AG08395 (cell line): ENCODE measurements around the gene MBLAC1.
A peak's percentile ranks its signal among the peaks of the same experiment; 100 is the strongest.

Experiments used
- DNase-seq: peaks from one replicate; pipeline ENCODE4 v3.0.0; 2012; ENCODE audit warnings: mixed read lengths, low spot score

MBLAC1 gene, protein sequence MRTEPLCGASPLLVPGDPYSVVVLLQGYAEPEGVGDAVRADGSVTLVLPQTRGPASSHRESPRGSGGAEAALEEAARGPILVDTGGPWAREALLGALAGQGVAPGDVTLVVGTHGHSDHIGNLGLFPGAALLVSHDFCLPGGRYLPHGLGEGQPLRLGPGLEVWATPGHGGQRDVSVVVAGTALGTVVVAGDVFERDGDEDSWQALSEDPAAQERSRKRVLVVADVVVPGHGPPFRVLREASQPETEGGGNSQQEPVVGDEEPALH

DNA sequence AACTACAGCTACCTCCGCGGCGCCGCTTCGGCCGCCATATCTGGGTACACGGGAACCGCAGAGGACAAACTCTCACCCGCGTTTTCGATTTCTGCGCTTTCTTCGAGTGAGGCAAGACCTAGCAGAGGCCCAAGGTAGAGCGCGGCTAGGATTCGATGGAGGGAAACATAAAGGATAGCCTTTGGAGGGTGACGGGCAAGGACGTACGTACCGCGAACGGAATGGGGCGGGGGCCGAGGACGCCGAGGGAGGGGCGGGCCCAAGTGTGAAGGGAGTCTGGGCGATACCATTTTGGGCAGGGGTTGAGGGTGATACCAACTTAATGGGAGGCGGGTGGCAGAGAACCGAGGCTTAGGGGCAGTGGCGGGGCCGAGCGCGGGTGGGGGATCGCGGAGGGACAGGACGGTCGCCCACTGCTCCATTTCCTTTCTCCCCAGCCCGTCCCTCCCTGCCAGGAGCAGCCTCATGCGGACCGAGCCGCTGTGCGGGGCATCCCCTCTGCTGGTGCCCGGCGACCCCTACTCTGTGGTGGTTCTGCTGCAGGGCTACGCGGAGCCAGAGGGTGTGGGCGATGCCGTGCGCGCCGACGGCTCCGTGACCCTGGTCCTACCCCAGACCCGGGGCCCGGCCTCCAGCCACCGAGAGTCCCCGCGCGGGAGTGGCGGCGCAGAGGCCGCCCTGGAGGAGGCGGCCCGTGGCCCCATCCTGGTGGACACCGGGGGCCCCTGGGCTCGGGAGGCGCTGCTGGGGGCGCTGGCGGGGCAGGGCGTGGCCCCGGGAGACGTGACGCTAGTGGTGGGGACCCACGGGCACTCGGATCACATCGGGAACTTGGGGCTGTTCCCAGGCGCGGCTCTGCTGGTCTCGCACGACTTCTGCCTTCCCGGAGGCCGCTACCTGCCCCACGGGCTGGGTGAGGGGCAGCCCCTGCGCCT, at the start of gene MBLAC1:
TSS of gene MBLAC1 (plus strand) at position 37 of the 935 bp plus-strand sequence. CDS start at position 466, 429 bp downstream.
- DNase-seq = peak; percentile 95

DNA sequence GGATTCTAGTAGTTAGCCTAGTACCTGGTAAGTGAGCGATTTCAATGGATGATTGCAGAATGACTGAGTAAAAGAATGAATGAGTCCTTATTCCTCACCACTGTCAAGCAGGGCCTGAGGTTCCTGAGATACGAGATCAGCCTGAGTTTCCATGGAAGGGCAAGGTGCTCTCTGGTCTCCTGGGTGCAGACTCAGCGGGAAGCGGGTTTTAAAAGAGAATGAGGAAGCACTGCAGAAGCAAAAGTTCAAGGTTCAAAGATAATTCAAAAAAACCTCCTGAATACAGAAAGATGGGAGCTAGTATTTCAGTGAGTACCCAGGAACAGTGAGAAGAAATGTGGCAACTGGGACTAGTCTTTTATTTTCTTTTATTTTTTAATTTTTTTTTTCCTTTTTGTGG, 49.6 kb upstream of the MBLAC1 start:
- no peak for DNase-seq

DNA sequence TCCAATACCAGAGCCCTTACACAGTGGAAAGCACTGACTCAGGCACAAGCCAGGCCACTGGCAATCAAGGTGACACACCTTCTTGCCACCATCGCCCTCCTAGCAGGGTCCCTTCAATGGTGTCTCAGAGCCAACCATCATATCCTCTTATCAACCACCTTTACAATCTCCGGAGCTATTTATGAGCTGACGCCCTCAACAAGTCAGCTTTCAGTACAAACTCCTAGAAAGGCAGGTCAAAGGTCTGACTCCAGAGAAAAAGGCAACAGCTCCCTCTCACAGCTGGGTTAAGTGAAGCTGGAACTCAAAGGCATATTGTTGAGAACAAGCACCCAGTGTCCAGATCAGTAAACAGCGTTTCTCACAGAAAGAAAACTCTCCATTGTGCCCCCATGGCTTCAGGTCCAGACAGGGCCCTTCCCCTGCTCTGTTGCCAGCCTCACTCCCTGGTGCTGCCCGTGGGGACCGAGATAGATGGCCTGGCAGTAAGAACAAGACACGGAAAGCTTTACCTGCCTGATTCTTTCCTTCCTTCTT, 47.7 kb upstream of the MBLAC1 start:
- DNase-seq = no peak

DNA sequence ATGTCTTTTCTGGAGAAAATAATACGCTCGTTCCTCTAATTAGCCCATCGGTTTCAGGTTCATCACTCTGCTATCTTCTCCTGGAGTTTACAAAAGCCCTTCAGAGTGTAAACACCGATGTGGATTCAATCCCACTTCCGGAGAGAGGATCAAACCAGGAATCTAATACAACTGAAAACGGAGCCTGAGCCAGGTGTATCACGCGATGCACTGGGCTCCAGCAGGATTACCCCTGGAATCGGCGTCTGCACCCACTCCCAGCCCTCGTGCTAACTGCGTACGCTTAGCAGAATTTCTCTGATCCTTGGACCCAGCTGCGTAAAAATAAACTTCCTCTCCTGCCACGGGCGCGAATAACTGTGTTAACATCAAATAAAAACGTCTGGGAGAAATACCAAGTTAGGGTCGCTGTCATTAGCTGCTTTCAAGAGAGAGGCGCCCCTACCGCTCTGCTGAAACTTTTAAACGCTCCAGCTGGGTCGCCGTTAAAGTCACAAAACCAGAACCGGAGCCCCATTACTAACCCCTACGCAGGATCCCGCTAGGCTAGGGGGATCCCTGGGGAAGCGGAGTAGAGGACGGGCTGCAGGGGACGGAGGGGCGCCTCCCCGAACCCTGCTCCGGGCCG, 45.7 kb upstream of the MBLAC1 start:
- no peak for DNase-seq

DNA sequence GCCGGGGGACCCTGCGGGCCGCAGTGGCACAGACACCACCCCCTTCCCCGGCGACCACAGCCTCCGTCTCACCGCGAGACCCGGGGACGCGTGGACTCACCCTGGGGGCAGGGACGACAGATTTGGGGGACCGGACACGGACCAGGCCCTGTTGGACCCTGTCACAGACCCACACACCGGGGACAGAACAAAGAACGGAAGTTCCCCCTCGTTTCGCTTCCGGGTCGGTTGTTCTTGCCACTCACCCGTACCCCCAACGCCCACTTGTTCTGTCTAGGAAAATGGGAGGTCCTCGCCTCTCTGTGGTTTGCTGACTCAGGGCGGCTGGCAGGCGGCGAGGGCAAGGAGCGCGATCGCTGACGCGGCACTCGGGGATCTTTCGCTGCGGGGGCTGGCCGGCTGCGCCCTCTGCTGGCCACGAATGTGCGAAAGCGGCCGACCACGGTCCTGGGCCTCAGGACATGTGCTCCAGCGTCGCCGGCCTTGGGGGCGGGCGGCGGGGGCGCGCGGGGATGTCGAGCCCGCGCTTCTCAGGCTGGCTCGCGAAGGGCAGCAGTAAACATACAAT, 45.1 kb upstream of the MBLAC1 start, which contains the start of gene ZNF3:
TSS of gene ZNF3 (minus strand) at position 189 of the 568 bp plus-strand sequence. CDS start 4,366 bp downstream, outside the sequence.
- peak; percentile 97 for DNase-seq

DNA sequence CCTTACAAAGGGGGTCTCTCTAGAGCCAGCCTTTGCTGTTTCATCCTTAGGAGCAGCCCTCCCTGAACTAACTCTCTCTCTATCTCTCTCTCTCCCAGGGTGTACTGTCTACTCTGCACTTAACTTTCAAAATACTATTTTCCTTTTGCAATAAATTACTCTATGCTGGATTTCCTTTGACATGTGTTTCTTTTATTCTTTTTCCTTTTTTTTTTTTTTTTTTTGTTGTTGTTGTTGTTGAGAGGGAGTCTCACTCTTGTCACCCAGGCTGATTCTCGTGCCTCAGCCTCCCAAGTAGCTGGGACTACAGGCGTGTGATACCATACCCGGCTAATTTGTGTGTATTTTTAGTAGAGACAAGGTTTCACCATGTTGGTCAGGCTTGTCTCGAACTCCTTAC, 43.8 kb upstream of the MBLAC1 start:
- DNase-seq = no peak

DNA sequence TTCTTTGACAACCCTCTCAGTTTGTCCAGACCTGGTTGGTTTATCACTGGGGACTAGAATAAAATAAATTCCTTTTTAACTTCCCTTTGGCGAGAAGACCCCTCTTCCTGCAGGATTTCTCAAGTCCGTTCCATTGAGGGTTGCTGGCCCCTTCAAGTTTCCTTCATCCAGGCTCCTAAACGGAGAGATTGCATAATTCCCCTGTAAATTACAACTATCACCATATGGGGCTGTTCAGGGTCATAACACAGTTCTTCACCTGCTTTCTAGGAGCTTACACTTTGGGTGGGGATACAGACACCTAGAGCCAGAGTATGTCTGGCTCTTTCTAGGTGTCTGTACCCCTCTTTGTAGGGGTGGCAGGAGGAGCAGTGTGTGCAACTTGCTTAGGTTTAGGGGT, 41.3 kb upstream of the MBLAC1 start:
- no peak for DNase-seq

DNA sequence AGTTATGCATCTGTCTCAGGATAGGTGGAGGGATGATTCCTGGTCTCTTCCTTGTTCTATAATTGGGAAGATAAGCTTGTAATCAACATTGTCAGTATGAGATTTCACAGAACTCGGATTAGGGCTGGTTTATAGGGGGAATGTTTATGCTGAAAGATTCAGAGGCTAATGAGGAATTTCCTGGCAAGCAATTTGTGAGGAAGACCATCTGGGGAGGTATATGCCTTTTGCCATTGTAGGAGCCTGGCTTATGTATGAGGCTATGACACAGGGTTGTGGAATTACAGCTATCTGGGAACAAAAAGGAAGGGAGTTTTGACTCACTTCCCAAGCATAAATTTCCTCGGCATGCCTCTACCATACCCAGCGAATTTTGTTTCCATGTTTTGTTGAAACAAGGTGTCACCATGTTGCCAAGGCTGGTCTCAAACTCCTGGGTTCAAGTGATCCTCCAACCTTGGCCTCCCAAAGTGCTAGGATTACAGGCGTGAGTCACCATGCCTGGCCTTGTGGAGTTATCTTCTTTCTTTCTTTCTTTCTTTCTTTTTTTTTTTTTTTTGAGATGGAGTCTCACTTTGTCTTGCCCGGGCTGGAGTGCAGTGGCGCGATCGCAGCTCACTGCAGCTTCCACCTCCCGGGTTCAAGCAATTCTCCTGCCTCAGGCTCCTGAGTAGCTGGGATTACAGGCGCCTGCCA, 39.6 kb upstream of the MBLAC1 start:
- DNase-seq = peak; percentile 88

DNA sequence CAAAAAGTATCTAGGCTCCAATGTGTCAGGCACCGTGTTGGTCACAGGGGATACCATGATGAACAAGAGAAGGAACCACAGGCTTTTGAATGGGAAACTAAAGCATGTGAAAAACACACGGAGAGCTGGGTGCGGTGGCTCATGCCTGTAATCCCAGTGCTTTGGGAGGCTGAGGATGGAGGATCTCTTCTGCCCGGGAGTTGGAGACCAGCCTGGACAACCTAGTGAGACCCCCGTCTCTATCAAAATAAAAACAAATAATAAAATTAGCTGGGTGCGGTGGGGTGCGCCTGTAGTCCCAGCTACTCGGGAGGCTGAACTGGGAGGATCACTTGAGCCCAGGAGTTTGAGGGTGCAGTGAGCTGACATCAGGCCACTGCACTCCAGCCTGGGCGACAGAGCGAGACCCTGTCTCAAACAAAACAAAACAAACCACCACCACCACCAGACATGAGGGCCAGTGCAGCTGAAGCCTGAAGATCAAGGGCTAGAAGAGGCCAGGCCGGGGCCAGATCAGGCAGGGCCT, 38.6 kb upstream of the MBLAC1 start:
- DNase-seq = no peak

DNA sequence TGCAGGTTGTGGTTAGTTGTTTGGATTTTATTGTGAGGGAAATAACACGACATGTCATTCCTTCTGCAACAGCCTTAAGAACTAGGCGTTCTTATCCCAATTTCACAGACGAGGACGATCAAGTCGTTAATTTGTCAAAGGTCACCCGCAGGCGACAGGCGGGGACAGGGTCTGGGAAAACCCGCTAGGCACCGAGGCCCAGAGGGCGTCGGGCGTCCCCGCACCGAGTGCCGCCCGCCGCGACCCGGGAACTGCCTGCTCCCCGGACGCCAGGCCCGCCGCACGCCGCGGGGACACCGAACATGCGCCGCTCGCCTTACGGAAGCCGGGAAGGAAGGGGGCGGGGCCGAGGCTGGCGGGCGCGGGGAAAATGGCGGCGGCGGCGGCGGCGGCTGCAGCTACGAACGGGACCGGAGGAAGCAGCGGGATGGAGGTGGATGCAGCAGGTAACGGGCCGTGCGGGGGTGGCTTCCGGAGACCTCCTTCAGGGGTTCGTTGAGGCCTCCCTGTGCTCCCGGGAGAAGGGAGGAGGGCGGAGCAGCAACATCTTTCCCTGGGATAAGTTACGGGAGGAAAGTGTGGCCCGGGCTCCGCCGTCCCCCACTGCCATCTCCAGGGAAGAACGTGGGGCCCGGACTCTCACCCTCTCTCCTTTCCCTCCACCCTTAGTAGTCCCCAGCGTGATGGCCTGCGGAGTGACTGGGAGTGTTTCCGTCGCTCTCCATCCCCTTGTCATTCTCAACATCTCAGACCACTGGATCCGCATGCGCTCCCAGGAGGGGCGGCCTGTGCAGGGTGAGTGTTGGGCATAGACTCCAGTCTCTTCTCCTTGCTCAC, 37.9 kb upstream of the MBLAC1 start, which contains the start of gene COPS6:
TSS of gene COPS6 (plus strand) at position 349 of the 837 bp plus-strand sequence. CDS start at position 371, 22 bp downstream.
- DNase-seq = peak; percentile 82

DNA sequence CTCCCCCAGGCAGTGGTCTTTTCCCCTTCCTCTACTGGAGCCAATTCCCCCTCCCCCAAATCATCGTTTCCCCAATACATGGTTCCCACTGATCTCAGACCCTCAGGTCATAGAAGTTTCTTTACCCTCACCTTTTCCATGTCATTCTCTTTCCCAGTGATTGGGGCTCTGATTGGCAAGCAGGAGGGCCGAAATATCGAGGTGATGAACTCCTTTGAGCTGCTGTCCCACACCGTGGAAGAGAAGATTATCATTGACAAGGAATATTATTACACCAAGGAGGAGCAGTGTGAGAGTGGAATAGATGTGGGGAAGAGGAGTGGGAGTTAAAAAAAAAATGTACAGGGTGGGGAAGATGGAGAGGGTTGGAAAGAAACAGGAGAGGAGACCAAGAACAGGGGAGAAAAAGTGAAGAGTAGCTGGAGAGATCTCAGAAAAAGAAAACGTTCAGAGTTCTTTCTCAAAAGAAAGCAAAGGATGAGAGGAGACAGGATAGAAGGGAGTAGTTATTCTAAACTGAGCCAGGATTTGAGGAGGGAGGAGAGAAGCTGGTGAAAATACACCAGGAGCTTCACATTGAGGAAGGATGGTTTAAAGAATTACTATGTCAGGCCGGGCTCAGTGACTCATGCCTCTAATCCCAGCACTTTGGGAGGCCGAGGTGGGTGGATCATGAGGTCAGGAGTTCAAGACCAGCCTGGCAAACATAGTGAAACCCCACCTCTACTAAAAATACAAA, 37.1 kb upstream of the MBLAC1 start:
- no peak for DNase-seq

DNA sequence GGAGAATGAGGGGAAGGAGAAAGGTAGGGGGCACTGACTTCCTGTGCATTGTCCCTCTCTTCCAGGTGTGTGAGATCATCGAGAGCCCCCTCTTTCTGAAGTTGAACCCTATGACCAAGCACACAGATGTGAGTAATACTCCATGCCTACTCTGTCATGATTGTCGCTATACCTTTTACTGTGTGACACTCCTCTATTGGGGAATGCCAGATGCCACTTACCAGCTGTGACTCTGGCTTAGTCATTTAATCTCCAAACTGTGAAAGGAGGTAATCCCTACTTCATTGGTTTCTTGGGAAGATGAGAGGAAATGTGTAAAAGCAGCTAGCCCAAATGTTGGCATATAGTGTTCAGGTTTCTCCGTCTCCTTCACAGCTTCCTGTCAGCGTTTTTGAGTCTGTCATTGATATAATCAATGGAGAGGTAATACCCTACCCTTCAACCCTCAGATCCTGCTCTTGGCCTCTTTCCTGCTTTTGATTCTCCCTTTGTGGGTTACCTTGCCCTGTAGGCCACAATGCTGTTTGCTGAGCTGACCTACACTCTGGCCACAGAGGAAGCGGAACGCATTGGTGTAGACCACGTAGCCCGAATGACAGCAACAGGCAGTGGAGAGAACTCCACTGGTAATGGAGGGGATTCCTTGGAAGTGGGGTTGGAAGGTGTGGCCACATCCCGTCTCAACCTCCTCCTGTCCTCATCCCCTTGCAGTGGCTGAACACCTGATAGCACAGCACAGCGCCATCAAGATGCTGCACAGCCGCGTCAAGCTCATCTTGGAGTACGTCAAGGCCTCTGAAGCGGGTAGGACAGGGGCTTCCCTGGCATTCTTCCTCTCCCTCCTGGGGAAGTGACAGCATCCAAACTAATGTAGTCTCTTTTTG, 36.0 kb upstream of the MBLAC1 start:
- no peak for DNase-seq

DNA sequence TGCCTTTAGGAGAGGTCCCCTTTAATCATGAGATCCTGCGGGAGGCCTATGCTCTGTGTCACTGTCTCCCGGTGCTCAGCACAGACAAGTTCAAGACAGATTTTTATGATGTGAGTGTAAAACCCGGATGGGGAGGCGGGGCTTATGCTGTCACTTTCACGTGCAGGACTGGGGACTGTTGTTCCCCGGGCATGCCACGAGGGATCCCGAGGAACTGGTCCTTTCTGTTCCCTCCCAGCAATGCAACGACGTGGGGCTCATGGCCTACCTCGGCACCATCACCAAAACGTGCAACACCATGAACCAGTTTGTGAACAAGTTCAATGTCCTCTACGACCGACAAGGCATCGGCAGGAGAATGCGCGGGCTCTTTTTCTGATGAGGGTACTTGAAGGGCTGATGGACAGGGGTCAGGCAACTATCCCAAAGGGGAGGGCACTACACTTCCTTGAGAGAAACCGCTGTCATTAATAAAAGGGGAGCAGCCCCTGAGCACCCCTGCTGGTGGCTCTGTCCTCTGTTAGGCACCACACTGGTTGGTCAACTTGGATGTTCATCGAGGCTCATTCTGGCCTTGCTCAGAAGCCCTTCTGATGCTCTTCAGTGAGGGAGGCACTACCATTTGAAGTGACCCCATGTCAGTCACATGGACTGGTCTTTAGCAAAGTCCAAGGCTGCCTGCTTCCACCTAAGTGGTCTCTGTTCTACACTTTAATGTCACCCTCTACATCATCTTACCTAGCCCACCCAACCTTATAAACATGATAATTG, 35.2 kb upstream of the MBLAC1 start:
- DNase-seq = no peak

DNA sequence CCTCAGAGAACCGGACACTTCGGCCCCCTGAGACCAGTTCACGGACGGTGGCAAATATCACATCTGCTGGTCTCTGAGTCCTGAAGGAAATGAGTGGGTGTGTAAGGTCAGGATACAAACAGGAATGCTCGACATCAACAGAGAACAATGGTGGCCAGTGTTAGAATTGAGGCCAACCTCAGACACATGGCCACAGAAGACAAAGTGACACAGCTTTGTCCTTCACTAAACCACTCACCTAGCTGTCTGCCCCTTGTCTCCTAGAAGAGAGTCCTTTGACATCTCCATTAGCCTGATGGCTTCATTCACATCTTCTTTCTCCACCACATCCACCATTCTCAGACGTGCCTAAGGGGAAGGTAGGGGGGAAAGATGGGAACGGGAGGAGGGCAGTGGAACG, 33.7 kb upstream of the MBLAC1 start:
- DNase-seq = no peak

DNA sequence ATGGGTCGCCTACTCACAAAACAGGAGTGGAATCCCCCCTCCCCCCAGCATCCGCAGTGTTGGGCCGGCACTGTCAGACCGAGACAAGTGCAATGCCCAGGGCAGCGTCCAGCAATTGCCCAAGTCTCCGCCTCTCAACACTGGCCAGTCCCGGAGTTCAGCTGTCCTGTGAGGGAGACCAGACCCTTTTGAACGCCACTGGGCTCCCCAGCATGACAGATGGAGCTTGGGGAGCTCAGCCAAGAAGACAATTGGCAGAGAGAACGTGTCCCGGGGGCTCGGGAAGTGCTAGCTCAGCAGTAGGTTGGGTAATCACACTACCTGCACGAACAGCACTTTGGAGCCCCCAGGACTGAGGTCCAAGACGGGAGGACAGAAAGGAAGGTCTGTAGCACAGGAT, 33.3 kb upstream of the MBLAC1 start:
- DNase-seq = no peak

DNA sequence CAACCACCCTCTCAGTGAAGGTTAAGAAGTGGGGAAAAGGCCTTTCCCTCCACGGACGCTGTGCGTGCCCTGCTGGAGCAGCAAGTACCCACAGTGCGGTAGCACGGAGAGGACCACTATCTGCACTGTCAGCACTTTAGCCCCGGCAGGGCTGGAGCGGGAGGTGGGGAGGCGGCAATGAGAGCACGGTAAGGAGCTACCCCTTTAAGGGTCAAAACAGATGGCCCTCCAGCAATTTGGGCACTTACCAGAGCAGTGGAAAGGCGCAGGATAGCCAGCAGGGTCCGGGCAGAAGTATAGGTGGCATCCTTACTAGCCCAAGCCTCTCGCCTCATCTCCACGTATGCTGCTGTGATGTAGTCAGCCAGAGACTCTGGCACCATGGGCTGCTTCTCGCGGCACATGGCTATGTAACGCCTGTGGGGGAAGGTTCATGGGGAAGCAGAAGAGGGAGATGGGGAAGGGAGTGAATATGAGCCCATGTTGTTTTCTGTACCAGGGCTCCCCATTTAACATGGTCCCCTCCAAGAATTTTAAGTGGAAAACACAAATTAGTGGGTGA, 32.8 kb upstream of the MBLAC1 start:
- no peak for DNase-seq

DNA sequence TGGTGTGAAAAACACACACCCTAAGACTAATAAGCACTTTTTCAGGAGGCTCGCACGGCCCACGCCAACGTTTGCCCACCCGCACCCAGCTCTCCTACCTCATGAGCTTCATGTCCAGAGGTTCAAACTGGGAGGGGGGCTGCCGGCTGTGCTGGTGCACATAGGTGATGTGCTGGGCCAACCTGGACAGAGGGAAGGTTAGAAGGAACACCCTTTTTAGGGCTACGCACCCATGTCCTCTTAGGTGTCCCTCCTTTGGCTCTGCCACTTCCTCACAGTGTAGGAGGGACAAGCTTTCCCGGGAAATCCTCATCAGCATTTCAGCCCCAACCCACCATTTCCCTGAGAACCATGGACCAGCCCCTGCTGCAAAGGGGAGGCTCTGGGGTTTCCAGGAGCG, 31.5 kb upstream of the MBLAC1 start:
- DNase-seq = no peak
